Measurements from ENCODE around the gene RAD51B. TPM values are rescaled to one million over a fixed set of nuclear protein-coding genes. Genes with fewer than 3 reads are reported as not detected.

Gene RAD51B
- total RNA-seq, 1 experiment from 2014 or later = 16.7 TPM

- Mint-ChIP-seq H3K4me3 (no peak overlapping the region), H3K27ac (peak overlapping the region in 2 of 3 experiments; percentile 9 to 81; a peak in 2 of 7 replicates), H3K4me1 (peaks cover 9 to 33% of the 10 kb centered on the region in 2 experiments; a peak in 3 of 4 replicates), H3K36me3 (ENCODE audit: insufficient read depth in 1 of 3, low read depth in 3 of 3) (peaks cover 0 to 5% (median 0%) of the 10 kb centered on the region in 3 experiments; a peak in 1 of 7 replicates), H3K9me3 (peaks cover 7 to 12% of the 10 kb centered on the region in 2 experiments; a peak in 4 of 5 replicates), H3K27me3 (ENCODE audit: low read depth) (peaks cover 9% of the 10 kb centered on the region)
- no peak for DNase-seq
- no peaks in the 10 kb centered on the region for H3K79me2 ChIP-seq (ENCODE audit: insufficient read depth, low read length)
- H3K18ac ChIP-seq (ENCODE audit: insufficient read length, low read depth, low read length) = no peak overlapping the region
- TF ChIP-seq CTCF (conservative IDR thresholded peaks at IDR 0.05) = no peak
- WGBS (ENCODE audit: extremely low coverage, insufficient read length, low lambda C conversion rate) = no CpG with 5 or more reads among the region's 7 CpGs
- H3K23ac ChIP-seq (ENCODE audit: insufficient read length, low read depth, low read length) = no peak overlapping the region
- H3T11ph ChIP-seq (ENCODE audit: low read length) = no peak overlapping the region
- no peak overlapping the region for H4K5ac ChIP-seq (ENCODE audit: insufficient read length, low read depth, low read length)
- no peak overlapping the region for H3K4ac ChIP-seq (ENCODE audit: low read depth, low read length)
- no peak overlapping the region for H2AK5ac ChIP-seq (ENCODE audit: insufficient read length, low read length)
- H3K56ac ChIP-seq (ENCODE audit: insufficient read length, low read depth, low read length) = no peak overlapping the region
- H3K9ac ChIP-seq (ENCODE audit: extremely low read depth, insufficient read length, low read length) = no peak overlapping the region
- H3K27ac ChIP-seq (ENCODE audit: insufficient read length, low read depth, low read length) = no peak overlapping the region
- no peak overlapping the region for H3K4me2 ChIP-seq (ENCODE audit: insufficient read depth, insufficient read length, low read length)
- no peaks in the 10 kb centered on the region for H3K9me3 ChIP-seq (ENCODE audit: control insufficient read depth, low read depth, low read length)
- H4K20me1 ChIP-seq (ENCODE audit: control insufficient read depth, insufficient read depth, insufficient read length) = no peaks in the 10 kb centered on the region
- H3K79me1 ChIP-seq (ENCODE audit: insufficient read depth, low read depth, low read length, poor library complexity, severe bottlenecking) = no peaks in the 10 kb centered on the region
- H2BK120ac ChIP-seq (ENCODE audit: low read depth, low read length, poor library complexity, severe bottlenecking) = no peak overlapping the region
- no peak overlapping the region for H4K8ac ChIP-seq (replicated peaks; ENCODE audit: insufficient read length, low read depth, low read length)
- H4K91ac ChIP-seq (ENCODE audit: insufficient read length, low read depth, low read length) = no peak overlapping the region
- H2BK5ac ChIP-seq (ENCODE audit: insufficient read length, low read length) = no peak overlapping the region
- no peaks in the 10 kb centered on the region for H3K4me1 ChIP-seq (ENCODE audit: insufficient read depth, low read length)
- no peaks in the 10 kb centered on the region for H3K27me3 ChIP-seq (ENCODE audit: insufficient read depth, low read length)
- H2BK12ac ChIP-seq (ENCODE audit: insufficient read length, low read depth, low read length) = no peak overlapping the region
- H2AFZ ChIP-seq (ENCODE audit: low read length) = peak overlapping the region; percentile 75
- no peaks in the 10 kb centered on the region for H3K23me2 ChIP-seq (ENCODE audit: insufficient read length, low read depth, low read length, poor library complexity, severe bottlenecking)
- H3K14ac ChIP-seq (ENCODE audit: insufficient read depth, low read length) = no peak overlapping the region
- no peak overlapping the region for H2BK15ac ChIP-seq (ENCODE audit: low read depth, low read length)
- no peak overlapping the region for H2BK20ac ChIP-seq (ENCODE audit: low read depth, low read length, poor library complexity, severe bottlenecking)
Measured at GRCh38 chr14:68736471-68736871, 916.9 kb downstream of the RAD51B start.
